ENCODE data around the gene PATJ. TPM values are rescaled to one million over a fixed set of nuclear protein-coding genes. Genes with fewer than 3 reads are reported as not detected.
A peak's percentile ranks its signal among the peaks of the same experiment; 100 is the strongest.

The PATJ gene
- polyA plus RNA-seq, 5 donors: 21.1 to 38.3 (median 33.4) TPM

- DNase-seq: no peak
Measured at GRCh38 chr1:62052946-62053345, 310.7 kb downstream of the PATJ start.

GRCh38 chr1:62054188-62054587, 311.9 kb downstream of the PATJ start:
- no peak for DNase-seq

DNA sequence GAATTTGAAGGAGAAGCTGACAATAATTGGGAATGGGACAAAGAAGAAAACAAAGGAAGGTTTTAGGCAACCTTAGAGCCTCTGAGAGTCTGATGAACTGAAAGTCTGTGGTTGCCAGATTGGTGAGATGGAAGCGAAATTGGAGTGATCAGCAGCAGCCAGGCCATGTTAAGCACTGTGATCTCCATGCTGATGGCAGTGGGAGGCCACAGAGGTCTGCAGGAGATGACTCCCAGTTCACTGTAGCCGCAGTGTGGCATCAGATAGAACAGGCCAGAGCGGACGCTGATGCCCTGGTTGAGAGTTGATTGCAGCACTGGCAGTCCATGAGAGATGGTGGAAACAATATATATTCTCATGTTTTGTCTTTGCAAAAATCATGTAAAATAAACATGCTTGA, 314.9 kb downstream of the PATJ start:
- DNase-seq: no peak

DNA sequence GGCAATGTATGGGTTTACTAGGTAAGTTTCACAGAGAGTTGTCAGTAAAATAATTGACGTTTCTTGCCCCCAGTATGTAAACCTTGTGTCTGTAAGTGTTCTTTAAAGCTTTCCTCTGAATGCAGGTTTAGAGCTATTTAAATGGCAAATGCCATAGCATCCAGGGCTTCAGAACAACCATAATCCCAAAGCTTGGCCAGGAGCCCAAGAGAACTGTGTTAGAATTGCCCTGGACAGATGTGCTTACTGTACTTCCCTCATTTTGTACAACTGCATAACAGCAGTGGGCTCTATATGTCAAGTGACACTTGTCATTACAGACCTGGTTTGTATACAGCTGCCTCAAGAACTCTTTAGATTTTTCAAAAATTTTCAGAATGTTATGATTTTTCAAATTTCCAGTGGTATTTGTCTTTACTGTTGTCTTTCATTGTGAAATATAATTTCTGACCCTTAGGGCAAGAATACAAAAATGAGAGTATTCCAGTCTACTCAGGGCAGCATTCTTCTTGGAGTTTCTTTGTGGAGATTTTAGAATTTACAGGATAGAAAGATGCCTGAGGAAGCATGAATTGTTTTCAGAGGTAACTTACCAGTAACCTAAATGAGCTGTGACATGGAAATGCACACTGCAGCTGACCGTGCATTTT, 315.5 kb downstream of the PATJ start:
- DNase-seq: no peak

- no peak for DNase-seq
Measured at GRCh38 chr1:62058956-62059355, 316.7 kb downstream of the PATJ start.

- DNase-seq: no peak
Measured at GRCh38 chr1:62062087-62062486, 319.8 kb downstream of the PATJ start.

GRCh38 chr1:62064829-62065407, 322.6 kb downstream of the PATJ start:
- no peak for DNase-seq

- no peak for DNase-seq
Measured at GRCh38 chr1:62066713-62067112, 324.4 kb downstream of the PATJ start.

GRCh38 chr1:62068416-62068843, 326.1 kb downstream of the PATJ start:
- no peak for DNase-seq

- DNase-seq: no peak
Measured at GRCh38 chr1:62068978-62069377, 326.7 kb downstream of the PATJ start.

GRCh38 chr1:62070384-62071011, 328.2 kb downstream of the PATJ start:
- no peak for DNase-seq

DNA sequence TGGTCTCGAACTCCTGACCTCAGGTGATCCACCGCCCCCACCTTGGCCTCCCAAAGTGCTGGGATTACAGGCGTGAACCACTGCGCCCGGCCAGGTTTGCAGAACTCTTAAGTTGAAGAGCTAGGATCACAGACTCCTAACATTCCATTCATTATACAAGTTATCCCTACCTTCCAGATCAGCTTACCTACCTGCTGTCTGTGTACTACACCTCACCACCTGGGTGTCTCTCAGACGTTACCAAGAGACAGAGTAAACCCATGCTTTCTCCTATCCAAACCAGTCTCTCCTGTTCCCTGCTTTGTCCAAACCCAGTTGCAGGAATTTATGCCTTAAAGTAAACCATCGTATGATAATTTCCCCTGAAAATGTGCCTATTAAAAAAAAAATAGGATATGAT, 329.4 kb downstream of the PATJ start:
- no peak for DNase-seq

GRCh38 chr1:62076286-62076685, 334.0 kb downstream of the PATJ start:
- peak in 1 of 2 donors; percentile 10 for DNase-seq

- DNase-seq: no peak
Measured at GRCh38 chr1:62077821-62078220, 335.5 kb downstream of the PATJ start.

DNA sequence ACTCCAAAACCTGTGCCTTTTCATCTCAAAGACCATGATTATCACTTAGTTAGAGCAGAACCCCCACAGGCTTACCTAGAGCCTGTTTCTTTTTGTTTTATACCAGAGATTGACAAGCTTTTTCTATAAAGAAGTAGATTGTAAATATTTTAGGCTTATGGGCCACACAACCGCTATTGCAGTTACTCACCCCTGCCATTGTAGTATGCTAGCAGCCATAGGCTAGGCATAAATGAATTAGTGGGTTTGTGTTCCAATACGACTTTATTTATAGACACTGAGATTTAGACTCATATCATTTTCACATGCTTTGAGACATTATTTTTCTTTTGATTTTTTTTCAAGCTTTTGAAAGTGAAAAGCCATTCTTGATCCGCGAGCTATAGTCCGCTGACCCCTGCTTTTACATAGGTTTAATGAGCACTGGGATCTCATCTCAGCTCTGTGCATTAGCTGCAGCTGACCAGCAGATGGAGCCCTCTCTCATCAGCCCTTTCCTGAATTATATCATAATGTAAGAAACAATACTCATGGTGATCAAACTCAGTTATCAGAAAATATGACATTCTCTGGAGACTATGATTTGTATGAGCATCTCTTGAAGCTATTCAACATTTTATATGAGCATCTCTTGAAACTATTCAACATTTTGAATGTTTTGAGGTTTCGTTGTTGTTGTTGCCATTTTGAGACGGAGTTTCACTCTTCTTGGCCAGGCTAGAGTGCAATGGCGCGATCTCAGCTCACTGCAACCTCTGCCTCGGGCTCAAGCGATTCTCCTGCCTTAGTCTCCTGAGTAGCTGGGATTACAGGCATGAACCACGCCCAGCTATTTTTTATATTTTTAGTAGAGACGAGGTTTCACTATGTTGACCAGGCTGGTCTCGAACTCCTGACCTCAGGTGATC, 340.4 kb downstream of the PATJ start:
- peak in 1 of 2 donors; percentile 13 for DNase-seq

GRCh38 chr1:62084310-62084890, 342.1 kb downstream of the PATJ start:
- no peak for DNase-seq

DNA sequence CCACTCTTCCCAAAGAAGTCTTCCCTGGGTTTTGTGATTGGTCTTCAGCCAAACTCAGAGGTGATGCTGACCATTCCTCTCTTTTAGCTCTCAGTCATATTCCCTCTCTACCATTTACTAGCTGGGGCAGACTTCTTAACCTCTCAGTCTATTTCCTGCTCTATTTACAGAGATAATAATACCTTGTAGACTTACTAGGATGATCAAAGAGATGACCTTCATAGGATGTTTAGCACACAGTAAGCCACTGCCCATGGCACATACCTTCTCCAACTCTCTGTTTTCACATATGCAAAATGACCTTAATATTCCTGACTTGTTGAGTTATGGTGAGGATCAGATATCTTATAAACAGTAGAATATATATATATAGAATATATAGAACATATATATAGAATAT, 346.2 kb downstream of the PATJ start:
- DNase-seq: no peak

GRCh38 chr1:62089570-62089969, 347.3 kb downstream of the PATJ start:
- DNase-seq: no peak

DNA sequence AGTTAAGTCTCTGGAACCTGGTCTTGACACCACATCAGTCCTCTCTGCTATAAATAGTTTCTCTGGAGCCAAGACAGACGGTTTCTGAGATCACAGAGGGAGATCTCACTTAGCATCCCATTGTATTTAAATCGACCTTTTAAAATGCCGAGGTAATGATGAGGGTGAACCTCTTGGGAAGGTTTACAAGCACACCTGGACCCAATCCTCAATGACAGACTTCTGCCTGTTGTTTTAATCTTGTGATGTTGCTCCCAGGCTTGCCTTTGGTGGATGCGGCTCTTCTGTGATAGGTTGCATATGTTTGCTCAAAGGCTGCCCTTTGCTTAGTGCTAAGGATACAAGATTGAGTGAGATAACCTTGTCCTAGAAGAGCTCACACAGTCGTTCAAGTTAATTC, 347.7 kb downstream of the PATJ start:
- DNase-seq: no peak

DNA sequence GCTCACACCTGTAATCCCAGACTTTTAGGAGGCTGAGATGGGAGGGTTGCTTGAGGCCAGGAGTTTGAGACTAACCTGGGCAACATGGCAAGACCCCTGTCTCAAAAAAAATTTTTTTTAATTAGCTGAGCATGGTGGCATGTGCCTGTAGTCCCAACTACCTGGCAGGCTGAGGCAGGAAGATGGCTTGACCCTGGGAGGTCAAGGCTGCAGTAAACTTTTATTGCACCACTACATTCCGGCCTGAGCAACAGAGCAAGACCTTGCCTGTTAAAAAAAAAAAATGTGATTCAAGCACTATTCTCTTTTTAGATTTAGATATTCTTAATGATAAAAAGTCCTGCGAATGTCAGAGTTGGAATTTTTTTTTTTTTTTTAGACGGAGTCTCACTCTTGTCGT, 349.8 kb downstream of the PATJ start:
- DNase-seq: no peak

DNA sequence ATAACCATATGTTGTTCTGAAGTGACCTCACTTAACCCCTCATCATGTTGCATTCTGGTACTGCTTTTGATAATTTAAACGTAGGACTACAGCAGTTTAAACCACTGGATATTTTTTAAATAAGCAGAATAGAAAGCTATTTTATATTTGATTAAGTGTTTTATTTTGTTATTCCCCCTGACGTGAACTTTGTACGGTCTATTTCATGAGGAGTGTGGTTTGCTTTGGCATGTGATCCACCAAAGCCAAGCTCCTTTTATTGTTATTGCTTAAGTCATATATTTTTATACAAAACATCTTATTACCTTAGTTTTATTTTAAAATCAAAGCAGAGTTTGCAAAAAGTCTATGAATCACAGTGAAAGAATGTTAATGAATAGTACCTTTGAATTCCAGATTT, 351.0 kb downstream of the PATJ start:
- DNase-seq: no peak

GRCh38 chr1:62097464-62097863, 355.2 kb downstream of the PATJ start:
- no peak for DNase-seq
